ENCODE results near the gene PPP3CB. TPM values are rescaled to one million over a fixed set of nuclear protein-coding genes. Genes with fewer than 3 reads are reported as not detected.

The PPP3CB gene
- total and polyA plus RNA-seq, 9 donors: 31.2 to 78.2 (median 55.0) TPM

DNA sequence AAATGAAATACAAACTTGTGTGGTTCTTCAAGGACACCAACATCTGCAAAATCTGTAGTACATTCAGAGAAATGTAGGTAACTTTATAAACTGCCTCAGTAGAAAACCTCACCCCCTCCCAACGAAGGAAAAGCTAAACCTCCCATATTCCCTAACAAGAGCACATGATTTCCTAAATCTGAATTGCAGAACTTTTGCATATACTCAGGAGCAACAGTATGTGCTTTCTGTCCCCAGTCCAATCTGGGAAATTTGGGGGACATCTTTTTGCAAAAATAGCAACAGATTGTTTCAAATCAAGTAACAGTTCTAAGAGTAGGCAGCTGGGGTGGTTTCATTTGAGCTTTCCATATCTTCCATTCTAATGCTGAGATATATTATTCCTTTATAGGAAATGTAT is 46.7 kb downstream of the PPP3CB start:
- Histone ChIP-seq H3K27me3 (no peaks in the 10 kb centered on the region), H3K36me3 (no peaks in the 10 kb centered on the region), H3K9me3 (no peaks in the 10 kb centered on the region), H3K4me3 (no peak overlapping the region), H3K4me1 (ENCODE audit: insufficient read depth) (no peaks in the 10 kb centered on the region), H3K27ac (no peak overlapping the region)
- intact Hi-C loops (cut with DNase I): no loop called here
- no peak for DNase-seq
- TF ChIP-seq POLR2A (IDR thresholded peaks at IDR 0.05) (no peak), EP300 (IDR thresholded peaks at IDR 0.05) (no peak)
- TF ChIP-seq, protein P1, sequence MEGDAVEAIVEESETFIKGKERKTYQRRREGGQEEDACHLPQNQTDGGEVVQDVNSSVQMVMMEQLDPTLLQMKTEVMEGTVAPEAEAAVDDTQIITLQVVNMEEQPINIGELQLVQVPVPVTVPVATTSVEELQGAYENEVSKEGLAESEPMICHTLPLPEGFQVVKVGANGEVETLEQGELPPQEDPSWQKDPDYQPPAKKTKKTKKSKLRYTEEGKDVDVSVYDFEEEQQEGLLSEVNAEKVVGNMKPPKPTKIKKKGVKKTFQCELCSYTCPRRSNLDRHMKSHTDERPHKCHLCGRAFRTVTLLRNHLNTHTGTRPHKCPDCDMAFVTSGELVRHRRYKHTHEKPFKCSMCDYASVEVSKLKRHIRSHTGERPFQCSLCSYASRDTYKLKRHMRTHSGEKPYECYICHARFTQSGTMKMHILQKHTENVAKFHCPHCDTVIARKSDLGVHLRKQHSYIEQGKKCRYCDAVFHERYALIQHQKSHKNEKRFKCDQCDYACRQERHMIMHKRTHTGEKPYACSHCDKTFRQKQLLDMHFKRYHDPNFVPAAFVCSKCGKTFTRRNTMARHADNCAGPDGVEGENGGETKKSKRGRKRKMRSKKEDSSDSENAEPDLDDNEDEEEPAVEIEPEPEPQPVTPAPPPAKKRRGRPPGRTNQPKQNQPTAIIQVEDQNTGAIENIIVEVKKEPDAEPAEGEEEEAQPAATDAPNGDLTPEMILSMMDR (IDR thresholded peaks at IDR 0.05): no peak
- 81 to 87% (median 85%) methylated on average over 1 of the region's 1 CpG for WGBS, 3 donors

DNA sequence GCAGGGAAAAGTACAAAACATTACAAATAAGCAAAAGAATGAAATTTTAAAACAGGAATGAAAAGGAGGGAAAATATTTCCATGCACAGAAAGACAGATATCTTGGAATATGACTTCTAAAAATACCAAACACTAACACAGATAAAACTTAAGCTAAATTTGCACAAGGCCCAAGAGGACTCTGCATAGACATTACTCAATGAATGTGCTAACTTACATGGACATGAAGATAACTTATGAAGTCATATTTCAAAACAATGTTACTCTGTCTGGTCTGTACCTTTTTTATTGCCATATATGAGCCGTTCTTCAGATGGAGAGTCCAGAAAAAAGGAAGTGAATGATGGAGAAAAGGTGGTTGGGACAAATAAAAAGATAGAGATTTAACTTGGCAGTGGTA is 47.4 kb downstream of the PPP3CB start:
- Histone ChIP-seq H3K27ac (no peak overlapping the region), H3K9me3 (no peaks in the 10 kb centered on the region), H3K4me3 (no peak overlapping the region), H3K36me3 (no peaks in the 10 kb centered on the region), H3K27me3 (no peaks in the 10 kb centered on the region), H3K4me1 (ENCODE audit: insufficient read depth) (no peaks in the 10 kb centered on the region)
- WGBS, 3 donors: 24 to 34% (median 24%) methylated on average over 1 of the region's 1 CpG
- intact Hi-C loops (cut with DNase I): no loop called here
- TF ChIP-seq POLR2A (IDR thresholded peaks at IDR 0.05) (no peak), EP300 (IDR thresholded peaks at IDR 0.05) (no peak)
- TF ChIP-seq, protein P1 (IDR thresholded peaks at IDR 0.05): no peak
- DNase-seq: no peak

DNA sequence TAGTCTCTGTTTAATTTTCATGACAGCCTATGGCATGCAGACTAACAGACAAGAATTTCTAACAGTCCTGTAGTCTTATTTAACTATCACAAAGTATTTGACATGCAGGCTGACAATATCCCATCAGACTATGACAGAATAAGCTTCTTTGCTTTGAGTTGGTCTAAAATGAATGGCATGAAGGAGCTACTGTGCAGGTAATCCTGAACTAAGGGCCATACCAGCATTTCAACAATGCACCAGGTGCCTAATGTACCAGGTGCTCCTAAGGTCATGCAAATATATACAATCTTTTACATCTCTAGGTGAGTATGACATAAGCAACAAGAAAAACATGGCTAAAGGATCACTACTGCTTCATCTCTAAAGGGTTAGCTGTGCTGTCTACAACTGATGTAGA is 48.9 kb downstream of the PPP3CB start:
- no peak overlapping the region for H3K27ac ChIP-seq
- DNase-seq: no peak
- intact Hi-C loops (cut with DNase I): no loop called here
- H3K9me3 ChIP-seq: no peaks in the 10 kb centered on the region
- no peaks in the 10 kb centered on the region for H3K27me3 ChIP-seq
- H3K4me3 ChIP-seq: no peak overlapping the region
- no peaks in the 10 kb centered on the region for H3K36me3 ChIP-seq
- TF ChIP-seq EP300 (IDR thresholded peaks at IDR 0.05) (no peak), POLR2A (IDR thresholded peaks at IDR 0.05) (no peak)
- TF ChIP-seq, protein P1 (IDR thresholded peaks at IDR 0.05): no peak
- H3K4me1 ChIP-seq (ENCODE audit: insufficient read depth): no peaks in the 10 kb centered on the region

DNA sequence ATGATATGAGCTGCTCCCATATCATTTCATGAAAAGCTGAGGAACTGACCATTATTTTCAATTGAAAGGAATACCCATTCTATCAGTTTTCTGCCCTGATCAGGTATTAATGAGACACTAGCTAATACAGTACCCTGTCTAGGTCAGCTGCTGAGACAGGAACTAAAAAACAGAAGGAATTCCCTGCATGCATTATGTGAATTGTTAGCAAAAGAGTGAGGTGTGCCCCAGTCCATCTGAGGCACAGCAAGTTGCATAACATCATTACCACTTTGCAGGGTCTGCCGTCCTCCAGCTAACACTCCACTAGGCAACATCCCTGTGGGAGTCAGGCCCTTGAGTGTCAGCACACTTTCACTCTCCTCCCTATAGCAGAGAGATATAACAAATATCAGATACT is 51.4 kb downstream of the PPP3CB start:
- TF ChIP-seq, protein P1 (IDR thresholded peaks at IDR 0.05): no peak
- TF ChIP-seq POLR2A (IDR thresholded peaks at IDR 0.05) (no peak), EP300 (IDR thresholded peaks at IDR 0.05) (no peak)
- H3K4me3 ChIP-seq: no peak overlapping the region
- H3K36me3 ChIP-seq: no peaks in the 10 kb centered on the region
- intact Hi-C loops (cut with DNase I): no loop called here
- WGBS, 3 donors: 90 to 100% (median 97%) methylated on average over 1 of the region's 1 CpG
- no peaks in the 10 kb centered on the region for H3K9me3 ChIP-seq
- no peaks in the 10 kb centered on the region for H3K4me1 ChIP-seq (ENCODE audit: insufficient read depth)
- H3K27me3 ChIP-seq: no peaks in the 10 kb centered on the region
- DNase-seq: no peak
- no peak overlapping the region for H3K27ac ChIP-seq

All from ovary (tissue), 9 donors.